Stimulated activated CD8-positive, alpha-beta memory T cell treated with anti-CD3 and anti-CD28 coated beads, Interleukin-4, amount 100 ng/mL, for 48 hours (primary cell): ENCODE results near the gene HLA-DQA2.
"Not testable (repeated sequence)": the region's sequence is repeated elsewhere in the genome, so short reads cannot be mapped to it uniquely, and the experiment has no call there.

Experiments
- DNase-seq: peaks from one replicate; pipeline ENCODE4 v3.0.0-alpha.2; 2020

HLA-DQA2 gene

DNA sequence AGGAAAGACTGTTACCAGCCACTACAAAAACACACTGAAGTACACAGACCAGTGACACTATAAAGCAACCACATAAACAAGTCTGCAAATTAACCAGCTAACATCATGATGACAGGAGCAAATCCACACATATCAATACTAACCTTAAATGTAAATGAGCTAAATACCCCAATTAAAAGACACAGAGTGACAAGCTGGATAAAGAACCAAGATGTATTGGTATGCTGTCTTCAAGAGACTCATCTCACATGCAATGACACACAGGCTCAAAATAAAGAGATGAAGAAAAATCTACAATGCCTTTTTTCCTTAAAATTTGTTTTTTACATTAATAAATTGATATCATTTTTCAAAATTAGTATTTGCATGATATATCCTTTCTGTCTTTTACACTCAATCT is 41.7 kb downstream of the HLA-DQA2 start:
- not testable (repeated sequence) for DNase-seq

DNA sequence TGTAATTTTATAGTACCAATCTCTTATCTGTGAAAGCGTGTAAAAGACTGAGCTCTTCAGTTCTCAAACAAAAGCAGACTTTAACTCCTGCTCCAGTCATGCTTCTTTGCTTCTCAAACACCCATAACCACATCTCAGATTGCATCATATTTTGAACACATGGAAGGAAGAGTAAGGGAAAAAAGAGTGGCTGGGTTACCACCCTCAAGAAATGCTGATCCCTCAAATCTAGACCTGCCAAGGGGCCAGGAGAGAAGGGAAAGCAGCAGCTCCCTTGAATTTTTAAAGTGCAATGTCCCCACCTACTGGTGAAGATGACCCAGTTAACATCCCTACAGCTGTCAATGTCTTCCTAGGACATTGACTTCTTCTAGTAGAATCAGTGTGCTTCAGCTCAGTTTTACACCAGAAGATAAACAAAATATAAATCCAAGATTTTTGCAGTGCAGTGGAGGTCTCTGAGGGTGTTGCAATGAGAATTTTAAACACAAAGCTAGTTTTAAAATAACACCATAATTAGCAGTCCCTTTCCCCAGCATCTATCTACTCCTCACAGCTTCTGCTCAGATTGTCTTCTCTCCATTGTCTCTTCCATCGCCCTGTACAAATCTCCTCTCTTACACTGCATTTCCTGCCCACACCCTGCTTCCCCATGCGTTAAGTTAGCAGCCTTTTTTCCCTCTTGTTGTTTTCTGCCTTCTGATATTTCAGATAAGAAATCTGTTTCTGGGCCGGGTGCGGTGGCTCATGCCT is 44.8 kb downstream of the HLA-DQA2 start:
- peak; percentile 34 for DNase-seq

DNA sequence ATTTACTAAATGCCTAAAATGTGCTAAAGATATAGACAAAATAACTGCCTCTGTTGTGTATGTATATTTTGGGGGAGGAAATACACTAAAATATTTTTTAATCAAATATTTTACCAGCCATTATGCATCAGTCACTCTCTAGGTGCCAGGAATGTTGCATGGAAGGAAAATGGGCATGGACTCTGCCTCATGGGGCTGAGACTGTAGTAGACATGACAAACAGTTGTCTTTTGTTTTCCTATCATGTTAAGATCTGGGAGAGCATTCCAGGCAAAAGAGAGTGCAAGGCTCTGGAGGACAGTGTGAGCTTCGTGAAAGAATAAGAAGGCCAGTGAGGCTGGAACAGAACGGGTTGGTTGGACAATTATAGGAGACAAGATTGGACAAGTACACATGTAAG is 49.1 kb downstream of the HLA-DQA2 start:
- no peak for DNase-seq

DNA sequence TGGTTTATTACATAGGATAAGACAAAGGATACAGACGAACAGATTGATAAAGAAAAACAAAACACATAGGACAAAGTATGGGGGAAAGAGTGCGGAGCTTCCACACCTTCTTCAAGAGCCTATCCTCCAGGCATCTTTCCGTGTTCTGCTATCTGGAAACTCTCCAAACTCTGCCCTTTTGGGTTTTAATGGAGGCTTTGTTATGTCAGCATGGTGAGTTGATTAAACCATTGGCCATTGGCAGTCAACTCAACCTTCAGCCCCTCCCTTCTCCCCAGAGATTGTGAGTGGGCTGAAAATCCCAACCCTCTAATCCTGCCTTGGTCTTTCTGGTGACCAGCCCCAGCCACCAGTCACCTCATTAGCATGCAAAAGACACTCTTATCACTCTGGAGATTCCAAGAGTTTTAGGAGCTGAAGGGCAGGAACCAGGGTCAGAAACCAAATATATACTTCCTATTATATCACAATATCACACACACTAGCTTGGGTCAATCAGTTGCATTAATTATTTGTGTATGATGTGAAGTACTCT is 51.8 kb downstream of the HLA-DQA2 start:
- no peak for DNase-seq

DNA sequence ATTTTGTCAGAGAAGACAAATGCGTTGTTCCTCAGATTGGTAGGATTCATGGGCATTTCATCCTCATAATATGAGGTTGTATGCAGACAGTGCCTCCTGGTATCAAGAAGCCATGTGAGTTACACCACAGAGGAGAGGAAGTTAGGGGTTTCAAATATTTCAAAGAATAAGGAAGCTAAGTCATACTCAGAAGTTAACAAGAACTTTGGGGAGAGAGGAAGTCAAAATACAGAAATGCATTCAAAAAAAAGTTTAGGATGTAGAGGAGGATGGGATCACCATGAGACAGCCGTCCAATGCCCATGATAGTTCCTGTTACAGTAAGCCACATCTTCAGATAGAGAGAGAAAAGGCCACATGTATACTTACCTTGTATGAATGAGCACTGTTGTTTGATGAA is 53.3 kb downstream of the HLA-DQA2 start:
- no peak for DNase-seq
